HG02870 (cell line): ENCODE results near the gene TMEM38A.
A peak's percentile ranks its signal among the peaks of the same experiment; 100 is the strongest.

Source experiments
- ATAC-seq: cut with Tn5 transposase; IDR thresholded peaks from one replicate; pipeline ENCODE4 v1.9.1; 2021; ENCODE audit warnings: mild to moderate bottlenecking, moderate library complexity; ENCODE audit not compliant: unreplicated experiment

Gene TMEM38A

GRCh38 chr19:16660763-16661479 is at the start of gene TMEM38A:
Gene TMEM38A (plus strand): TSS chr19:16661139. CDS start chr19:16661218, 79 bp downstream.
- ATAC-seq: no peak

- ATAC-seq: no peak
Observed at GRCh38 chr19:16612636-16613035, 48.3 kb upstream of the TMEM38A start.

DNA sequence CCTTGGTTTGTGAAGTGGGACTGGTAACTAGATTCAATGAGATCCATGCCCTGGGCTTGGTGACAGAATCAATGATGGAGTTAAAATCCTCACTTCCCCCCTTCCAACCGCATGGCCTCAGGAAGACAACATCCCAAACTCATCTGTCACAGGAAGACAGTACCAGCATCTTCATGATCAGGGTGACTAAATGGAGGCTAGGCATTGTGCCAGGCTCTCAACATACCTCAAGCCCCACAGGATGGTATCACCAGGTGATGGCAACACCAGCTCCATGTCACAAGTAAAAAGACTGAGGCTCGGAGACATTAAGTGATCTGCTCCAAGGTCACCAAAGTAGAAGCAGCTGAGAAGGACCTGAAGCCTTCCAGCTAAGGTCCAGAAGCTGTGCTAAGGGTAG is 47.1 kb upstream of the TMEM38A start:
- ATAC-seq: no peak

DNA sequence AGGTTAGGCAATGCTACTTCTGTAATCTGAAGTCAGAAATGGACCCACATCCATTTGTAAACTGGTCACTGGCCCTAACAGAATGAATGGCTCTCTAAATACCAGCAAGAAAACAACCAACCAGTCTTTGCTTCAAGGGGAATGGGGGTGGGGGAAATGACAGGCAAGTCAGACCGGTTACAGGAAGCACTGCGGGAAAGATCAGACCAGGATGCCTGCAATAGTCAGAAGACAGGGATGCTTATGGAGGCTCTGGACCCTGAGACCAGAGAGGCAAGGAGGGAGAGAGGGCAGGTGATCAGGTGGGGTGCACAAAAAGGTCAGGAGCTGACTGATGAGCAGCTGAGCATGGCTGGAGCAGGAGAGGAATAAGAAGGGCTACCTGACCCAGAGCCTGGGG is 46.0 kb upstream of the TMEM38A start:
- ATAC-seq: no peak

- ATAC-seq: no peak
Observed at GRCh38 chr19:16615808-16616207, 45.1 kb upstream of the TMEM38A start.

- ATAC-seq: no peak
Observed at GRCh38 chr19:16618248-16618647, 42.7 kb upstream of the TMEM38A start.

DNA sequence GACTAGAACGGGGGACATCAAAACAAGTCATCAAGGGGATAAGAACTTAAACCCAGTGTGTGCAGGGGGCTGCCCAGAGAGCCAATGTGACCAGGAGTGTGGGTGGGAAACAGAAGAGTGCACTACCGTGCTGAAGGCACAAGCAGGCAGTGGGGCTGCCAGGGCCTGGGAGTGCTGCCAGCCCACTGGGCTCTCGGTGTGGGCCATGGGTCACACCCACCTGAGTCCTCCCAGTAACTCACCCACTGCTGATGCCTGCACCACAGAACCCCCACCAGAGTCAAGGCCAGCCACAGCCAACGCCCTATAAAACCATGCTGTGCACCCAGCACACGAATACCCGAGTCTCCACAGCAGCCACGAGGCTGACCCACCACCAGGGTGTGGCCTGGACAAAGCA is 41.5 kb upstream of the TMEM38A start:
- ATAC-seq: no peak

DNA sequence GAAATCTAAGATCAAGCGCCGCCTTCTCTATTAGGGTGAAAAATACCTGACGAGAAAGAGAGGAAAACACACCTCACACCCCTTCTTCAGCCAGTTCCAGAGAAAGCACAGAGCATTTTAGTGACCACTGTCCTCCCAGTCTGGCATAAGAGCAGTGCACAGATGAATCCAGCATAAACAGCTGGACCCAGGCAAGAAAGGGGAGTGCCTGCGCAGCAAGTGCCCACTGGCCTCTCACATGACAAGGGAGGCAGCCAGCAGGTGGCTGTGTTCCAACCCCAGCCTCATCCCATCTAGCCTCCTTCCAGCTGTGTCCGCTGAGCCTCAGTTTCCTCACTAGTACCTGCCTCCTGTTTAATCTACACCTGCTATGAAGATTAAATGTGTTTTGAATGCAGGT is 40.9 kb upstream of the TMEM38A start:
- ATAC-seq: no peak

DNA sequence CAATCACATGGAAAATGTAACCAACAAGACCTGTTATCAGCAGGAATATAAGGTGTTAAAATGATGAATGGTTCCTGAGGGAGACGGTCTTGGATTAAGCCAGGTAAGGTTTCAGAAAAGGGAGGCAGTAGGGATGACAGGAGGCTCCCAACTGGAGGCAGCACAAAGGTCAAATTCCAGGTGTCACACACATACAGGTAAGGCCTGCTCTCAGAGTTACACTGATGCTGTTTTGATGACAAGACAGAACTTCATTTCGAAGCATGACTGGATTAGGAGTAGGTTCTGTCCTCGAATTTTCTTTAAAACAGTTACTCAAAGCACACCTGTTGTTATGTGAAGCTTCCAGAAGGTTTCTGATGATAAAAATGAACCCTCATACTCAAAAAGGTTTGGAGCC is 40.4 kb upstream of the TMEM38A start:
- ATAC-seq: no peak

DNA sequence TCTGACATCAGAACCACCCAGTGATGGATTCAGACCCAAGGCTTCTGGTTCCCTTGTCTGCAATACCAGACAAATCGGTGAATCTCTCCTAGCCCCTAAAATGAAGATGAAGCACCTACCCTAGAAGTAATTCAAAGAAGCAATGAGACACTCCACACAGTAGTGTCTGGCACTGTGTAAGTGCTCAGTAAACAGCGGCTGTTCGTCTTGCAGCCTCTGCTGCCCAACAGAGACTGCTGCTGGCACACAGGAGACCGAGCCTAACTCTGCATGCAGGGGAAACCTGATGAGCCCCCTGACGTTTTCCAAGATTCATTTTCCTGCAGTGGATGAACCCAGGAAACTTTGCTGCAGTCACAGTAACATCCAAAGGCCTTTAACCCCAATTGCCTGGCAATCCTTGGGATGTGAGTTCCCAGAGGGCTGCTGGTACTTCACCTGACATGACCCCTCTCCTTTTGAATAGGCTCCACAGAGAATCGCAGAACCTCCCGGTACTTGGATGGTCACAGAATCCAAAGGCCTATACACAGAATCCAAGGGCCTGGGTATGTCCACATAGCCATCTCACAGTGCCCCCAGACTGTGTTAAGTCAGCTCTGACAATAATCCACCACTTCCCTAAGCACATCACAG is 39.7 kb upstream of the TMEM38A start:
- ATAC-seq: no peak

DNA sequence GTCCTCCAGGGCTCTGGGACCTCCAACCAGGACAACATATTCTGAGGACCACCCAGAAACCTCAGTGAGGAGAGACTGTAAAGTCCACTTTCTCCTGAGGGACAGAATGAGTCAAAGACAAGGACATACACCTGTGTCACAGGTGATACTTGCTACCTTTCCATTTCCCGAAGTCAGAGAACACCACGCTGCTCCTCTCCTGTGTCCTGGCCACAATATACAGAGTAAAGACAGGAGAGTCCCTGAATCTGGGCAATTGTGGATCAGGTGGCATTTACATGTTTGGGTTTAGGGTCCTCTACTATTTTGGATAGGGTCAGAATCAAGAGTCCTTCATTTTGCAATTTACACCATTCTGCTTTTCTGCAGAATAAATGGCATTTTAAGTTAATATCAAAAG is 37.9 kb upstream of the TMEM38A start:
- ATAC-seq: no peak

DNA sequence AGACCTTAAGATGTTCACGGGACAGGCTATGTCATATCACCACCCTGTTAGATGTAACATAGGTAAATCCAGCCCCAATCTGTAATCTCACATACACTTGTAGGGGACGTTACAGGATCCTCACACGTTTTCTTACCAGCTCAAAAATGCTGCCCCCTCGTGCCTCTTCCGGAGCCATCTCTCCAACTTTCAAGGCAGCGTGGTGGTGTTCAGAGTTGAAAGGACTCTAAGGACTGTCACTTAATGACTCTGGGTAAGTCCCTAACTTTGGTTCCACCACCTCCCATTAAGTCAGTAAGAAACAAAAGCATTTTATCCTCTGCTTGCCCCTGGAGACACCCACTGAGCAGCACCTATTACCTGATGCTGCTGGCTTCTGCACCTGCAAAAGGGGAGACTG is 37.4 kb upstream of the TMEM38A start:
- ATAC-seq: no peak

GRCh38 chr19:16624236-16624635 is 36.7 kb upstream of the TMEM38A start:
- no peak for ATAC-seq

GRCh38 chr19:16625163-16625958 is 35.6 kb upstream of the TMEM38A start:
- no peak for ATAC-seq

DNA sequence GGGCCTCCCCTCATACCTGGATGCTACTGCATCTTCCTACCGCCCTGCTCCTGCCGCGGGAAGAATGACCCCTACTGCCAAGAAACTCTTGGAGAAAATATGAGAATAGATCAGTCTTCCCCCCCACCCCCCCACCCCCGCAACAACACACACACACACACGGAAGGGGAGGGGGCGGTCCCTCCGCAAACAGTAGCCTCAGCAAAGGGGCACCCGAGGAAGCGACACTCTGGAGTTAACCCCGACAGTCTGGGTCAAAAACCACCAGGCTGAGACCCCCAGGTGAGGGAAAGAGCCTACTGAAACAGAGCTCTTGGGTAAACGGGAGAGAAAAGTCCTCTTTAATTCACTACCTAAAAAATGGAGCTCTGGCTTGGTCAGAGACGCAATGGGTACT is 34.1 kb upstream of the TMEM38A start:
- no peak for ATAC-seq

- ATAC-seq: no peak
Observed at GRCh38 chr19:16627193-16627927, 33.6 kb upstream of the TMEM38A start.

DNA sequence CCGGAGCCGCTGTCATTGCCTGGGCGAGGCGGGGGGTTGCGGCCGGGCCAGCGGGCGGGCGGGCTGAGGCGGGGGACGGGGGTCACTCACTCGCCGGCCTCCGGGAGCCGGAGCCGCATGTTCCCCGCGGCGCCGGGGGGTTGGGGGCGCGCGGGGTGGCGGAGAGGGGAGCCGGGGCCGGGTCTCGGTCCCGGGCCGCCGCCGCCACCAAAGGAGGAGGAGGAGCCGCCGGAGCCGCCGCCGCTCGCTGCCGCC is 33.1 kb upstream of the TMEM38A start:
- no peak for ATAC-seq

DNA sequence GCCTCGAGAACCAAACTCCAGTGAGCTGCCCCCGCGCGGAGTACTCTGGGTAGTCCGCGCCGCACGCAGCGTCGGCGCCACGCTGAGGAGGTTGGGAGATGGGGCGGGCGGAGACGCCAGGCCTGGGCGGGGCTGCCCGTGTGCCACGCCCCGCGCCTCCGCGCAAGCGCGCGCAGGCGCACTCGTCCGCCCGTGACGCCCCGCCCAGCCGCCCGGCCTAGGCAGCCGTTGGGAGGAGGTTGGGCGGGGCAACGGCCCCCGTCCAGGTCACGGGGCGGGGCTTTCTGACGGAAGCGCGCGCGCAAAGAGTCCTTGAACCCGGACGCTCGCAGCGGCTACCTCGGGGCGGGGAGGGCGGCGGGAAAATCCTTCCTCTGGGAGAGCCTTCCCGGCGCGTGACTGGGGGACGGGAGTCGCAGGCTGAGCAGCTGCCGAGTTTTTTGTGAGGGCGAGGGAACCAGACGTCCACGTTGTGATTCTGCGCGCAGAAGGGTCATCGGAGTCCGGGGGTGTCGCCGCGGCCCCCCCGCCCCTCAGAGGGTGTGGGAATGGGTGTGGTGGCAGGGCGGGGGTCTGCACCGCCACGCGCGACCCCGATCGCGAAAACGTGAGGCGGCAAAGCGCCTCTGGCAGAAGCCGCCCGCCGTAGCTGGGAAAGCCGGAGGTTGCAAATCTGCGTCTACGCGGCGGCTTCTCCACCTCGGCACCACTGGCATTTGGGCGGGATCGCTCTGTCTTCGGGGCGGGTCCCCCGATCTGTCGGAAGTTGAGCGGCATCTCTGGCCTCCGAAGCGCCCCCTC is 32.6 kb upstream of the TMEM38A start, which contains the start of gene MED26:
MED26 (minus strand) TSS at position 22 of the 801 bp plus-strand sequence. CDS start 261 bp downstream, outside the sequence.
- ATAC-seq: peak; percentile 72

DNA sequence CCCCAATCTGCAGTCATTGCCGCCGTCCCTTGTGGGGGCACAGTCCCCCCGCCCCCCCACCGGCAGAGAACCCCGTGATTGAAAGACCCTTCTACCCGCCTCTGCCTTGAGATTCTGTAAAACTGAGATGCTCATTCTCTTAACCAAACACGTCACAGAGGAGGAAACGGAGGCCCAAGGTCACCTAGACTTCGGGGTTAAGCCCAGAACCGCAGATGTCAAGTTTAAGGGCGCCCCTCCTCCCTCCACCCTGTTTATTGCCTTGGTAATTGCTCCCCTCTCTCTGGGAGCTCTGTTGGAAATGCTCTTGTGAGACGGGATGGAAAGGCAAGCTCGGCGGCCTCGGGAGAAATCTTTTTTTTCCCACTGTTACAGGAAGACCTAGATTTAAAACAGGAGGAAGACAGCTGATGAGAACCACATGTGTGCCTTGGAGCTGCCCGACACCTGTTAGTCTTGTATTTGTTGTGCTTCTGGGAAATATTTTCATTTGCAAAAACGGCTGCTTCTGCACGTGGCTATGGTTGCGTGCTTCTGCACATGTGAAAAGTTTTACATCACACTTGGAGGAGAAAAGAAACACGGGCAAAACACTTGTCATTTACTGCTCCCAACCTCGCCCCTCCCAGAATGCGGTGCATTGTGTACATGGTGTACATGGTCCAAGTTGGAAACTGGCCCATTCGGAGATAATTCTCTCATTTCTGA is 31.8 kb upstream of the TMEM38A start:
- ATAC-seq: peak; percentile 4

- ATAC-seq: no peak
Observed at GRCh38 chr19:16631465-16631864, 29.5 kb upstream of the TMEM38A start.
